Naive thymus-derived CD4-positive, alpha-beta T cell (primary cell): ENCODE measurements around the gene TEX52. TPM values are rescaled to one million over a fixed set of nuclear protein-coding genes. Genes with fewer than 3 reads are reported as not detected.
A peak's percentile ranks its signal among the peaks of the same experiment; 100 is the strongest.
"Not testable (repeated sequence)": the region's sequence is repeated elsewhere in the genome, so short reads cannot be mapped to it uniquely, and the experiment has no call there.

Source experiments
- ATAC-seq: fragments of 150-1000 bp; cut with Tn5 transposase; 2 replicates; pipeline ENCODE4 v1.10.0; 2021; ENCODE audit warnings: mild to moderate bottlenecking, moderate library complexity
- CTCF ChIA-PET: fragments of 350-600 bp; sonication (Branson Sonifier 250); formaldehyde crosslinking; loops from one replicate; lab custom pipeline; 2021; ENCODE audit warnings: antibody characterized with exemption; lab: Charles Lee
- POLR2A ChIA-PET: fragments of 350-600 bp; sonication (Branson Sonifier 250); formaldehyde crosslinking; loops from one replicate; lab custom pipeline; 2021; ENCODE audit warnings: antibody characterized with exemption, inconsistent platforms; lab: Charles Lee
- DNase-seq, 9 donors: peaks; one replicate each; pipeline versions ENCODE4 v3.0.0 to v3.0.0-alpha.2; 2020 to 2022; ENCODE audit warnings: mixed read lengths in 1 of 9
- H3K27ac ChIP-seq: one replicate; pipeline ENCODE4 v1.7.0; 2013; ENCODE audit warnings: mild to moderate bottlenecking, low read depth, low read length, moderate library complexity
- H3K27me3 ChIP-seq, 2 donors: one replicate each; pipeline ENCODE4 v1.7.0; 2013; ENCODE audit warnings: low read length in 2 of 2, mild to moderate bottlenecking in 2 of 2, moderate library complexity in 2 of 2; ENCODE audit not compliant: control insufficient read depth in 2 of 2, insufficient read depth in 2 of 2
- H3K36me3 ChIP-seq, 3 experiments: 1 replicate in 2 of 3; 2 replicates in 1 of 3; pipeline ENCODE4 v1.7.0; 2013; ENCODE audit warnings: low read length in 3 of 3, mild to moderate bottlenecking in 3 of 3, moderate library complexity in 1 of 3; ENCODE audit not compliant: insufficient read depth in 3 of 3, control insufficient read depth in 2 of 3
- H3K4me1 ChIP-seq, 2 donors: one replicate each; pipeline ENCODE4 v1.7.0; 2013; ENCODE audit warnings: low read length in 2 of 2, mild to moderate bottlenecking in 2 of 2, moderate library complexity in 1 of 2; ENCODE audit not compliant: control insufficient read depth in 2 of 2, insufficient read depth in 2 of 2
- H3K4me3 ChIP-seq: 2 replicates; pipeline ENCODE4 v1.7.0; 2013; ENCODE audit warnings: mild to moderate bottlenecking, low read length
- H3K9me3 ChIP-seq, 3 experiments: 1 replicate in 2 of 3; 2 replicates in 1 of 3; pipeline ENCODE4 v1.7.0; 2013; ENCODE audit warnings: low read length in 3 of 3; ENCODE audit not compliant: control insufficient read depth in 2 of 3
- H3K27ac Mint-ChIP-seq, 9 donors: one replicate each; pipeline ENCODE4 v1.8.0; 2020 to 2022; ENCODE audit warnings: mixed read lengths in 9 of 9, mild to moderate bottlenecking in 8 of 9, moderate library complexity in 5 of 9, inconsistent platforms in 2 of 9
- H3K27me3 Mint-ChIP-seq, 5 donors: one replicate each; pipeline ENCODE4 v1.8.0; 2021 to 2022; ENCODE audit warnings: mixed read lengths in 5 of 5, mild to moderate bottlenecking in 1 of 5
- H3K36me3 Mint-ChIP-seq, 5 donors: one replicate each; pipeline ENCODE4 v1.8.0; 2020 to 2022; ENCODE audit warnings: mixed read lengths in 5 of 5, mild to moderate bottlenecking in 3 of 5, inconsistent platforms in 1 of 5
- H3K4me1 Mint-ChIP-seq, 7 donors: one replicate each; pipeline ENCODE4 v1.8.0; 2020 to 2022; ENCODE audit warnings: mixed read lengths in 7 of 7, mild to moderate bottlenecking in 3 of 7, inconsistent platforms in 1 of 7
- H3K4me3 Mint-ChIP-seq, 10 donors: one replicate each; pipeline ENCODE4 v1.8.0; 2020 to 2022; ENCODE audit warnings: mild to moderate bottlenecking in 10 of 10, mixed read lengths in 10 of 10, moderate library complexity in 6 of 10, inconsistent platforms in 2 of 10
- H3K9me3 Mint-ChIP-seq, 11 donors: one replicate each; pipeline ENCODE4 v1.8.0; 2020 to 2022; ENCODE audit warnings: mixed read lengths in 11 of 11, mild to moderate bottlenecking in 4 of 11, inconsistent platforms in 1 of 11, moderate library complexity in 1 of 11
- intact Hi-C, 2 donors: fragments of 100-400 bp; cut with micrococcal nuclease; formaldehyde crosslinking; loops; one replicate each; pipeline ENCODE4 v1.15.1; 2023
- polyA plus RNA-seq, 2 donors: library from polyadenylated mRNA; unstranded; fragments of 300-500 nt; fragmentation: Illumina TruSeq; gene quantifications; one replicate each; pipeline ENCODE4 v1.2.3, GENCODE V29; 2021
- total RNA-seq, 6 experiments: library from RNA in 5 of 6; stranded (reverse) in 5 of 6; gene quantifications; 1 replicate in 5 of 6; 2 replicates in 1 of 6; pipeline ENCODE4 v1.2.3 and lab custom pipeline; 2021 to 2026

TEX52 gene
- total and polyA plus RNA-seq, 7 experiments from 2014 or later = not detected

- Histone ChIP-seq H3K36me3 (peaks cover 0 to 7% (median 0%) of the 10 kb centered on the region in 3 experiments), H3K4me1 (peaks cover 10 to 14% of the 10 kb centered on the region in 2 donors), H3K9me3 (no peaks in the 10 kb centered on the region), H3K27me3 (no peaks in the 10 kb centered on the region), H3K27ac (peak within 1 kb of the TSS; percentile 94), H3K4me3 (peak within 1 kb of the TSS; percentile 83)
- ChIA-PET POLR2A (interaction anchor here (1.4 to 2.7 kb wide), 7 partner anchors 12 to 81 kb away, joined by 3 to 21 read pairs (median 6); partner anchors contain the start of genes ITFG2 and TULP3), CTCF (interaction anchor here (0.6 to 1.9 kb wide), 2 partner anchors 13 to 77 kb away, joined by 5 to 6 read pairs; partner anchors contain the start of gene TULP3)
- Mint-ChIP-seq H3K27ac (peak within 1 kb of the TSS; percentile 98 to 100 (median 99)), H3K9me3 (no peaks in the 10 kb centered on the region), H3K27me3 (no peaks in the 10 kb centered on the region), H3K36me3 (peaks cover 0 to 23% (median 0%) of the 10 kb centered on the region in 5 donors), H3K4me1 (peaks cover 21 to 54% (median 45%) of the 10 kb centered on the region in 7 donors), H3K4me3 (peak within 1 kb of the TSS; percentile 89 to 100 (median 98))
- DNase-seq (peak; percentile 79 to 92 (median 88)), ATAC-seq (peak; percentile 87)
- intact Hi-C loops = loop anchor here (1.0 to 5.0 kb wide), 6 partner anchors 13 to 875 kb away; partner anchors contain the start of genes ITFG2 (in 2 of the 2), TULP3 (in 2 of the 2), CRACR2A (in 1 of the 2) and FKBP4 (in 1 of the 2)
Observed at GRCh38 chr12:2877047-2877952, 20.5 kb upstream of the TEX52 start, which contains the start of the genes FOXM1 and RHNO1. Gene FOXM1, minus strand, starts transcription at chr12:2877174. Its CDS starts 2,696 bp downstream, at chr12:2874478. Gene RHNO1, plus strand, starts transcription at chr12:2877223. Its CDS starts 8,144 bp downstream, at chr12:2885367.

- Mint-ChIP-seq H3K9me3 (no peaks in the 10 kb centered on the region), H3K27ac (peak overlapping the region; percentile 42 to 100 (median 93)), H3K36me3 (peaks cover 0 to 21% (median 0%) of the 10 kb centered on the region in 5 donors), H3K4me1 (peaks cover 21 to 50% (median 41%) of the 10 kb centered on the region in 7 donors), H3K4me3 (peak overlapping the region; percentile 79 to 100 (median 90)), H3K27me3 (no peaks in the 10 kb centered on the region)
- CTCF ChIA-PET = interaction anchor here (0.6 to 1.9 kb wide), 2 partner anchors 14 to 76 kb away, joined by 5 to 6 read pairs; partner anchors contain the start of gene TULP3
- H3K4me1 ChIP-seq = peaks cover 10 to 14% of the 10 kb centered on the region in 2 donors
- intact Hi-C loops = loop anchor here (1.0 to 5.0 kb wide), 7 partner anchors 8 to 876 kb away; partner anchors contain the start of genes ITFG2 (in 2 of the 2), TULP3 (in 2 of the 2), CRACR2A (in 1 of the 2) and FKBP4 (in 1 of the 2)
- H3K9me3 ChIP-seq = no peaks in the 10 kb centered on the region
- H3K27ac ChIP-seq = peak overlapping the region; percentile 94
- peak; percentile 51 for ATAC-seq
- POLR2A ChIA-PET = interaction anchor here (1.4 to 2.7 kb wide), 6 partner anchors 11 to 64 kb away, joined by 3 to 21 read pairs (median 6); partner anchors contain the start of genes ITFG2 and TULP3
- peak overlapping the region; percentile 83 for H3K4me3 ChIP-seq
- H3K36me3 ChIP-seq = peaks cover 0 to 7% (median 0%) of the 10 kb centered on the region in 3 experiments
- no peaks in the 10 kb centered on the region for H3K27me3 ChIP-seq
- DNase-seq = peak in 1 of 9 donors; percentile 20
Observed at GRCh38 chr12:2876431-2877046, 19.7 kb upstream of the TEX52 start.

DNA sequence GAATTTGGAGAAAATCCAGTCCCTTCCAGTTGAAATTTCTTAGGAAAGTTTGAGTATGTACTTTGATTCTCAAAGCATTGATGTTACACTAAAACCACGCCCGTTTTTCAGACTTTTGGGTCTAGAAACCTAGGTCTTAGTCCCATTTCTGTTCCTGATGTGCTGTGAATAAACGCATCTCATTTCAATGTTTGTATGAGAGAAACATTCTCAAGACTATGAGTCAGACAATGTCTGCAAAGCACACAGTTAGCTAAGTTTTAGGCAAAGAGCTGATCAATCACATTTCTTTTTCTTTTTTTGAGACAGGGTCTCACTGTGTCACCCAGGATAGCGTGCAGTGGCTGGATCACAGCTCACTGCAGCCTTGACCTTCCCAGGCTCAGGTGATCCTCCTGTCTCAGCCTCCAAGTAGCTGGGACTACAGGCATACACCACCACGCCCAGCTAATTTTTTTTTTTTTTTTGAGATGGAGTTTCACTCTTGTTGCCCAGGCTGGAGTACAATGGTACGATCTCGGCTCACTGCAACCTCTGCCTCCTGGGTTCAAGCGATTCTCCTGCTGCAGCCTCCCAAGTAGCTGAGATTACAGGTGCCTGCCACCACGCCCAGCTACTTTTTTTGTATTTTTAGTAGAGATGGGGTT lies 12.3 kb upstream of the TEX52 start:
- intact Hi-C loops = loop anchor here in 1 of 2 donors (1.0 kb wide), 1 partner anchor 7 kb away; no protein-coding TSS in a partner anchor
- POLR2A ChIA-PET = not testable (repeated sequence)

GRCh38 chr12:2864198-2864597 lies 7.4 kb upstream of the TEX52 start:
- no peak overlapping the region for H3K4me3 ChIP-seq
- intact Hi-C loops = no loop called here
- ChIA-PET CTCF (interaction anchor here (0.9 kb wide), 1 partner anchor 9 kb away, joined by 3 read pairs; no protein-coding TSS in a partner anchor), POLR2A (no interaction called here)
- H3K27ac ChIP-seq = no peak overlapping the region
- Mint-ChIP-seq H3K27ac (peak overlapping the region in 2 of 9 donors; percentile 5 to 18), H3K4me1 (peaks cover 0 to 12% (median 0%) of the 10 kb centered on the region in 7 donors), H3K36me3 (peaks cover 0 to 33% (median 6%) of the 10 kb centered on the region in 5 donors), H3K27me3 (no peaks in the 10 kb centered on the region), H3K4me3 (no peak overlapping the region), H3K9me3 (no peaks in the 10 kb centered on the region)
- DNase-seq (no peak), ATAC-seq (no peak)
- no peaks in the 10 kb centered on the region for H3K4me1 ChIP-seq
- H3K27me3 ChIP-seq = no peaks in the 10 kb centered on the region
- H3K36me3 ChIP-seq = peaks cover 0 to 6% (median 0%) of the 10 kb centered on the region in 3 experiments
- H3K9me3 ChIP-seq = no peaks in the 10 kb centered on the region

More for the DNA sequence above, 12.3 kb upstream of the TEX52 start:
- peaks cover 0 to 27% (median 0%) of the 10 kb centered on the region in 5 donors for H3K36me3 Mint-ChIP-seq
- not testable (repeated sequence) for H3K27me3 Mint-ChIP-seq, H3K9me3 Mint-ChIP-seq, H3K4me3 Mint-ChIP-seq, H3K4me1 ChIP-seq, H3K27ac ChIP-seq, H3K4me3 ChIP-seq, H3K9me3 ChIP-seq, H3K27me3 ChIP-seq, DNase-seq, ATAC-seq, H3K36me3 ChIP-seq
- H3K27ac Mint-ChIP-seq = peak overlapping the region in 1 of 9 donors; percentile 88
- CTCF ChIA-PET = interaction anchor here (0.6 kb wide), 1 partner anchor 431 kb away, joined by 4 read pairs; no protein-coding TSS in a partner anchor
- H3K4me1 Mint-ChIP-seq = peaks cover 0 to 24% (median 0%) of the 10 kb centered on the region in 7 donors

DNA sequence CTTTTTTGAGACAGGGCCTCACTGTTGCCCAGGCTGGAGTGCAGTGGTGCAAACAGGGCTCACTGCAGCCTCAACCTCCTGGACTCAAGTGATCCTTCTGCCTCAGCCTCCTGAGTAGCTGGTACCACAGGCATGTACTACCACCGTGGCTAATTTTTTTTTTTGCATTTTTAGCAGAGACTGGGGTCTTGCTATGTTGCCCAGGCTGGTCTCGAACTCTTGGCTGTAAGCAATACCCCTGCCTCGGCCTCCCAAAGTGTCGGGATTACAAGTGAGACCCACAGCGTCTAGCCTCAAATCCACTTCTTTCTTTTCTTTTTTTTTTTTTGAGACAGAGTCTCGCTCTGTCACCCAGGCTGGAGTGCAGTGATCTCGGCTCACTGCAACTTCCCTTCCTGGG lies 6.6 kb upstream of the TEX52 start:
- DNase-seq, ATAC-seq, H3K9me3 Mint-ChIP-seq, H3K9me3 ChIP-seq, H3K27me3 Mint-ChIP-seq, H3K4me1 Mint-ChIP-seq, POLR2A ChIA-PET, H3K4me3 Mint-ChIP-seq, H3K4me1 ChIP-seq, H3K27ac Mint-ChIP-seq, H3K27ac ChIP-seq, H3K27me3 ChIP-seq, H3K4me3 ChIP-seq, intact Hi-C loops: not testable (repeated sequence)
- CTCF ChIA-PET = interaction anchor here (0.9 kb wide), 1 partner anchor 8 kb away, joined by 3 read pairs; no protein-coding TSS in a partner anchor
- H3K36me3 ChIP-seq = peaks cover 0 to 14% (median 0%) of the 10 kb centered on the region in 3 experiments
- H3K36me3 Mint-ChIP-seq = peaks cover 0 to 28% (median 6%) of the 10 kb centered on the region in 5 donors
